Panc1 (cell line): ENCODE results near the gene SMURF2. TPM values are rescaled to one million over a fixed set of nuclear protein-coding genes. Genes with fewer than 3 reads are reported as not detected.

Experiments
- ATAC-seq: fragments of 200-7000 bp; cut with Tn5 transposase; 2 replicates; pipeline ENCODE4 v1.9.1; 2020; ENCODE audit warnings: mild to moderate bottlenecking, moderate library complexity
- BruUV-seq: library from RNA; stranded (reverse); fragments of 400-500 nt; replicated peaks from 2 replicates; lab custom pipeline; 2021; lab: Mats Ljungman, UMichigan
- CTCF ChIA-PET: fragments of 300-600 bp; sonication (Branson Sonifier 250); formaldehyde crosslinking; loops from one replicate; lab custom pipeline; 2022; ENCODE audit warnings: antibody characterized with exemption; lab: Charles Lee
- POLR2A ChIA-PET: fragments of 300-600 bp; sonication (Branson Sonifier 250); formaldehyde crosslinking; loops from one replicate; lab custom pipeline; 2022; ENCODE audit warnings: antibody characterized with exemption; lab: Charles Lee
- DNase-seq: peaks from one replicate; pipeline ENCODE4 v3.0.0-alpha.2; 2010; ENCODE audit warnings: low read depth, low spot score
- H3K27ac ChIP-seq: 2 replicates; pipeline ENCODE4 v1.5.1; 2011; ENCODE audit warnings: mild to moderate bottlenecking, low read length, inconsistent platforms
- H3K27me3 ChIP-seq: fragments of 200-500 bp; sonication (Bioruptor generic); 2 replicates; pipeline ENCODE4 v1.6.0; 2014; ENCODE audit warnings: low read length, inconsistent platforms; ENCODE audit not compliant: control insufficient read depth, insufficient read depth
- H3K36me3 ChIP-seq: fragments of 200-500 bp; sonication (Bioruptor generic); 2 replicates; pipeline ENCODE4 v1.5.1; 2014; ENCODE audit warnings: inconsistent platforms, mild to moderate bottlenecking, low read length, moderate library complexity; ENCODE audit not compliant: control insufficient read depth, insufficient read depth
- H3K4me1 ChIP-seq: 2 replicates; pipeline ENCODE4 v1.5.1; 2011; ENCODE audit warnings: inconsistent platforms, mild to moderate bottlenecking, low read length, moderate library complexity; ENCODE audit not compliant: control insufficient read depth, insufficient read depth
- H3K4me3 ChIP-seq, 2 experiments: 2 replicates each; pipeline ENCODE4 v1.5.1; 2011 to 2012; ENCODE audit warnings: low read depth in 2 of 2, low read length in 2 of 2, mild to moderate bottlenecking in 2 of 2, inconsistent platforms in 1 of 2, moderate library complexity in 1 of 2
- H3K9me3 ChIP-seq: fragments of 200-500 bp; sonication (Bioruptor generic); 2 replicates; pipeline ENCODE4 v1.5.1; 2014; ENCODE audit warnings: low read depth, mild to moderate bottlenecking, inconsistent platforms, low read length, moderate library complexity; ENCODE audit not compliant: control insufficient read depth, insufficient read depth
- CTCF ChIP-seq: fragments of 450-650 bp; IDR thresholded peaks from 2 replicates; pipeline ENCODE4 v1.5.1; 2017; ENCODE audit warnings: mild to moderate bottlenecking
- POLR2AphosphoS5 ChIP-seq: IDR thresholded peaks from 2 replicates; pipeline ENCODE4 v1.6.1; 2012; ENCODE audit warnings: mild to moderate bottlenecking, low read depth, low read length, moderate library complexity
- REST ChIP-seq, 2 experiments: IDR thresholded peaks; 2 replicates each; pipeline ENCODE4 v1.6.1; 2011 to 2012; ENCODE audit warnings: low read depth in 2 of 2, control low read depth in 1 of 2, low read length in 1 of 2, mild to moderate bottlenecking in 1 of 2, moderate library complexity in 1 of 2; ENCODE audit not compliant: insufficient read depth in 1 of 2
- SIN3A ChIP-seq: IDR thresholded peaks from 2 replicates; pipeline ENCODE4 v1.6.1; 2012; ENCODE audit warnings: low read depth, mild to moderate bottlenecking, low read length, moderate library complexity, borderline replicate concordance; ENCODE audit not compliant: insufficient read depth
- TCF7L2 ChIP-seq: IDR thresholded peaks from 2 replicates; pipeline ENCODE4 v1.6.1; 2011; ENCODE audit warnings: mild to moderate bottlenecking, low read depth, low read length, inconsistent platforms
- in situ Hi-C: cut with HindIII; loops from 2 replicates; pipeline ENCODE4 v1.10.0; 2016; ENCODE audit warnings: low sequenced_read_pairs, low pct_unique_long_range_greater_than_20kb
- intact Hi-C: fragments of 100-400 bp; cut with micrococcal nuclease; formaldehyde crosslinking; loops from one replicate; pipeline ENCODE4 v1.10.0; 2022; ENCODE audit not compliant: unreplicated experiment
- total RNA-seq: library from RNA; stranded (reverse); gene quantifications from one replicate; pipeline ENCODE4 v1.2.1, GENCODE V29; 2021; ENCODE audit not compliant: unreplicated experiment

Gene SMURF2
- total RNA-seq, 1 experiment from 2014 or later: 21.3 TPM

GRCh38 chr17:64535357-64535756, 126.8 kb downstream of the SMURF2 start:
- DNase-seq (no peak), ATAC-seq (no peak)
- intact Hi-C loops: no loop called here
- Histone ChIP-seq H3K27ac (no peak overlapping the region), H3K36me3 (peaks cover 17% of the 10 kb centered on the region), H3K4me3 (no peak overlapping the region), H3K9me3 (no peaks in the 10 kb centered on the region), H3K4me1 (no peaks in the 10 kb centered on the region), H3K27me3 (no peaks in the 10 kb centered on the region)
- CTCF ChIA-PET: no interaction called here
- in situ Hi-C loops: no loop called here
- TSS peak; percentile 21 for BruUV-seq
- TF ChIP-seq POLR2AphosphoS5: no peak
- no peak for TF ChIP-seq SIN3A
- no peak for TF ChIP-seq TCF7L2
- TF ChIP-seq CTCF: no peak
- no peak for TF ChIP-seq REST (IDR thresholded peaks at IDR 0.05; ENCODE audit: insufficient read depth in 1 of 2, low read depth in 2 of 2, low read length in 1 of 2)
- POLR2A ChIA-PET: no interaction called here

- no peak for ATAC-seq
- H3K36me3 ChIP-seq: peaks cover 21% of the 10 kb centered on the region
Measured at GRCh38 chr17:64534187-64534586, 127.9 kb downstream of the SMURF2 start.

More at GRCh38 chr17:64534187-64534586, 127.9 kb downstream of the SMURF2 start:
- TF ChIP-seq REST (IDR thresholded peaks at IDR 0.05; ENCODE audit: insufficient read depth in 1 of 2, low read depth in 2 of 2, low read length in 1 of 2): no peak
- no peak for TF ChIP-seq TCF7L2
- TF ChIP-seq CTCF: peak; percentile 27; the same call in 1 of the 2 replicates
- TF ChIP-seq SIN3A: no peak
- TF ChIP-seq POLR2AphosphoS5: no peak
- ChIA-PET CTCF (no interaction called here), POLR2A (no interaction called here)
- in situ Hi-C loops (no loop called here), intact Hi-C loops (no loop called here)
- Histone ChIP-seq H3K27me3 (no peaks in the 10 kb centered on the region), H3K4me3 (no peak overlapping the region), H3K9me3 (no peaks in the 10 kb centered on the region), H3K27ac (no peak overlapping the region), H3K4me1 (no peaks in the 10 kb centered on the region)
- no peak for DNase-seq
- BruUV-seq: no TSS peak
